Posterior vena cava (tissue), 2 donors: ENCODE results near the gene KRTAP22-1. TPM values are rescaled to one million over a fixed set of nuclear protein-coding genes. Genes with fewer than 3 reads are reported as not detected.

Source experiments
- DNase-seq: peaks from one replicate; pipeline ENCODE4 v3.0.0-alpha.2; 2020; ENCODE audit warnings: low spot score
- intact Hi-C, 2 donors: fragments of 100-400 bp; cut with DNase I; formaldehyde crosslinking; loops; one replicate each; pipeline versions ENCODE4 v1.14.1 to v1.14.2; 2022 to 2023
- total RNA-seq, 2 donors: library from RNA; stranded (reverse); fragmentation: NEBNext Ultra II Directional; extraction: Animal tissue kit (Norgen Biotek cat#: 25700); gene quantifications; one replicate each; pipeline ENCODE4 v1.2.1, GENCODE V29; 2021
- donor health status: DM: yes; HTN: yes; CAD: no.
- donor health status: DM: yes; HTN: yes; CAD: no.

Gene KRTAP22-1
- total RNA-seq, 2 donors from 2014 or later: not detected

- intact Hi-C loops: no loop called here
- DNase-seq: no peak
Observed at GRCh38 chr21:30620522-30620921, 19.6 kb downstream of the KRTAP22-1 start, which contains the start of gene KRTAP20-4. Gene KRTAP20-4, plus strand, starts transcription at chr21:30620627.

GRCh38 chr21:30623362-30623761 lies 22.5 kb downstream of the KRTAP22-1 start:
- DNase-seq: no peak
- intact Hi-C loops: no loop called here

- intact Hi-C loops: no loop called here
- no peak for DNase-seq
Observed at GRCh38 chr21:30625449-30626165, 24.7 kb downstream of the KRTAP22-1 start.

GRCh38 chr21:30628109-30628508 lies 27.2 kb downstream of the KRTAP22-1 start:
- no peak for DNase-seq
- intact Hi-C loops: no loop called here

- intact Hi-C loops: no loop called here
- no peak for DNase-seq
Observed at GRCh38 chr21:30629200-30629599, 28.3 kb downstream of the KRTAP22-1 start.

- intact Hi-C loops: no loop called here
- no peak for DNase-seq
Observed at GRCh38 chr21:30634906-30635305, 34.0 kb downstream of the KRTAP22-1 start, which contains the start of gene KRTAP20-2. Gene KRTAP20-2, plus strand, starts transcription at chr21:30635206. Its CDS starts 58 bp downstream, at chr21:30635264.

- intact Hi-C loops: no loop called here
- no peak for DNase-seq
Observed at GRCh38 chr21:30638686-30639085, 37.8 kb downstream of the KRTAP22-1 start.

- intact Hi-C loops: no loop called here
- DNase-seq: no peak
Observed at GRCh38 chr21:30642564-30642963, 41.7 kb downstream of the KRTAP22-1 start, which contains the start of gene KRTAP20-3. Gene KRTAP20-3, plus strand, starts transcription at chr21:30642864.

- DNase-seq: no peak
- intact Hi-C loops: no loop called here
Observed at GRCh38 chr21:30646904-30647414, 46.1 kb downstream of the KRTAP22-1 start.

Other genes with a start within 250 kb of the KRTAP22-1 start
- gene KRTAP13-2, start 228.8 kb upstream of the KRTAP22-1 start, total RNA-seq: not detected
- gene KRTAP13-1, start 205.1 kb upstream of the KRTAP22-1 start, total RNA-seq: not detected
- not detected for gene KRTAP13-3, start 175.2 kb upstream of the KRTAP22-1 start, total RNA-seq
- gene KRTAP13-4, start 170.9 kb upstream of the KRTAP22-1 start, total RNA-seq: not detected
- not detected for gene KRTAP15-1, start 160.8 kb upstream of the KRTAP22-1 start, total RNA-seq
- not detected for gene KRTAP19-1, start 120.7 kb upstream of the KRTAP22-1 start, total RNA-seq
- not detected for gene KRTAP19-2, start 113.7 kb upstream of the KRTAP22-1 start, total RNA-seq
- not detected for gene KRTAP19-3, start 109.1 kb upstream of the KRTAP22-1 start, total RNA-seq
- not detected for gene KRTAP19-4, start 103.9 kb upstream of the KRTAP22-1 start, total RNA-seq
- not detected for gene KRTAP19-5, start 98.9 kb upstream of the KRTAP22-1 start, total RNA-seq
- not detected for gene KRTAP19-6, start 59.2 kb upstream of the KRTAP22-1 start, total RNA-seq
- gene KRTAP19-7, start 39.8 kb upstream of the KRTAP22-1 start, total RNA-seq: not detected
- gene KRTAP22-2, start 10.7 kb upstream of the KRTAP22-1 start, total RNA-seq: not detected
- gene KRTAP6-3, start 8.6 kb upstream of the KRTAP22-1 start, total RNA-seq: not detected
- not detected for gene KRTAP6-2, start 2.2 kb upstream of the KRTAP22-1 start, total RNA-seq
- not detected for gene KRTAP6-1, start 12.8 kb downstream of the KRTAP22-1 start, total RNA-seq
- not detected for gene KRTAP20-1, start 15.3 kb downstream of the KRTAP22-1 start, total RNA-seq
- gene KRTAP20-4, start 19.5 kb downstream of the KRTAP22-1 start, total RNA-seq: not detected
- not detected for gene KRTAP20-2, start 34.1 kb downstream of the KRTAP22-1 start, total RNA-seq
- gene KRTAP20-3, start 41.8 kb downstream of the KRTAP22-1 start, total RNA-seq: not detected
- not detected for gene KRTAP21-3, start 117.7 kb downstream of the KRTAP22-1 start, total RNA-seq
- not detected for gene KRTAP21-2, start 146.2 kb downstream of the KRTAP22-1 start, total RNA-seq
- gene KRTAP21-1, start 154.3 kb downstream of the KRTAP22-1 start, total RNA-seq: not detected
- gene KRTAP8-1, start 212.2 kb downstream of the KRTAP22-1 start, total RNA-seq: not detected
- not detected for gene KRTAP7-1, start 228.7 kb downstream of the KRTAP22-1 start, total RNA-seq